Heart right ventricle (tissue), 16 donors: ENCODE data around the gene MGST3. TPM values are rescaled to one million over a fixed set of nuclear protein-coding genes. Genes with fewer than 3 reads are reported as not detected.
A peak's percentile ranks its signal among the peaks of the same experiment; 100 is the strongest.

Source experiments
- ATAC-seq, 8 donors: fragments of 200-7000 bp; cut with Tn5 transposase; one replicate each; pipeline ENCODE4 v1.9.1; 2020; ENCODE audit warnings: mild to moderate bottlenecking in 8 of 8, moderate library complexity in 8 of 8, moderate number of reproducible peaks in 1 of 8
- DNase-seq, 2 donors: peaks; one replicate each; pipeline ENCODE4 v3.0.0-alpha.2; 2020
- H3K27ac ChIP-seq, 10 donors: fragments of 200-600 bp; sonication (generic) in 2 of 10; one replicate each; pipeline versions ENCODE4 v1.5.0 to v1.8.0; 2020 to 2022; ENCODE audit warnings: mild to moderate bottlenecking in 3 of 10
- H3K27me3 ChIP-seq, 7 donors: fragments of 200-600 bp; one replicate each; pipeline ENCODE4 v1.8.0; 2021 to 2022; ENCODE audit warnings: mild to moderate bottlenecking in 2 of 7
- H3K36me3 ChIP-seq, 9 donors: fragments of 200-600 bp; sonication (generic) in 1 of 9; one replicate each; pipeline versions ENCODE4 v1.5.0 to v1.8.0; 2020 to 2022; ENCODE audit warnings: mild to moderate bottlenecking in 2 of 9
- H3K4me1 ChIP-seq, 9 donors: fragments of 200-600 bp; sonication (generic) in 1 of 9; one replicate each; pipeline versions ENCODE4 v1.5.0 to v1.8.0; 2020 to 2022; ENCODE audit warnings: mild to moderate bottlenecking in 4 of 9
- H3K4me3 ChIP-seq, 10 donors: fragments of 200-600 bp; sonication (generic) in 2 of 10; one replicate each; pipeline versions ENCODE4 v1.5.0 to v1.8.0; 2020 to 2022; ENCODE audit warnings: mild to moderate bottlenecking in 7 of 10, moderate library complexity in 2 of 10
- H3K9me3 ChIP-seq, 11 donors: fragments of 200-600 bp in 10 of 11; sonication (generic) in 2 of 11; one replicate each; pipeline versions ENCODE4 v1.5.0 to v1.8.0; 2013 to 2022; ENCODE audit warnings: mild to moderate bottlenecking in 2 of 11, control low read depth in 1 of 11, moderate library complexity in 1 of 11
- CTCF ChIP-seq, 9 donors: fragments of 200-600 bp; sonication (generic) in 2 of 9; IDR thresholded peaks; one replicate each; pipeline versions ENCODE4 v1.5.0 to v1.8.0; 2021 to 2022; ENCODE audit warnings: antibody characterized with exemption in 9 of 9, mild to moderate bottlenecking in 5 of 9, moderate library complexity in 1 of 9
- WGBS, 2 donors: extraction: QIAGEN DNeasy Blood & Tissue Kit; methylation state at CpG; one replicate each; pipeline ENCODE4 v1.1.7; 2013; ENCODE audit warnings: inconsistent platforms in 1 of 2; 5-methylcytosine and 5-hydroxymethylcytosine counted together
- intact Hi-C, 10 donors: fragments of 100-400 bp; cut with DNase I; formaldehyde crosslinking; loops; one replicate each; pipeline versions ENCODE4 v1.11.1 to v1.14.2; 2022
- polyA plus RNA-seq, 2 donors: library from polyadenylated mRNA; stranded (reverse); fragments of 200-250 nt; gene quantifications; one replicate each; pipeline ENCODE4 v1.2.3, GENCODE V29; 2013
- total RNA-seq, 10 donors: library from RNA; stranded (reverse); fragmentation: NEBNext Ultra II Directional in 3 of 10; extraction: Animal tissue kit (Norgen Biotek cat#: 25700) in 3 of 10; gene quantifications; one replicate each; pipeline versions ENCODE4 v1.2.1 to v1.2.4, GENCODE V29; 2021 to 2023
- donor health status: Arrhythmogenic right ventricular cardiomyopathy.
- donor health status: ischemic (EF 13 %, LVEDD 7.1; RV severe dilation, severe dysfunction).
- donor health status: healthy with polysubstance abuse.
- donor health status: DM: no; HTN: yes; CAD: no.
- donor health status: DM: no; HTN: no; CAD: no.
- donor health status: ischemic (EF 25% LVEDD 6.9; RV normal size, moderate dysfunction).
- donor health status: ischemic (EF 25% LVEDD 5.7; RV mildly dilated, moderate dysfunction).
- donor health status: healthy.
- donor health status: DM: yes; HTN: yes; CAD: no.
- donor health status: Ischemic cardiomyopathy.
- donor health status: ischemic (EF 35%, LVEDD 5.7; RV mildly dilated, moderate dysfunction).
- donor health status: nonischemic (EF 11% LVEDD 7.7; RV severe dilation, severe dysfunction).
- donor health status: DM: yes; HTN: yes; CAD: no.
- donor health status: PGD.
- donor health status: ischemic (EF 29% LVEDD 5.4; RV normal size, mild dysfunction).
- donor health status: nonischemic (EF 23%, LVEDD 6.1; RV moderate dilation, normal function).

The MGST3 gene
- total and polyA plus RNA-seq, 12 donors = 425 to 1,002 (median 838) TPM

- Histone ChIP-seq H3K27ac (no peak overlapping the region), H3K4me1 (peaks cover 0 to 33% (median 21%) of the 10 kb centered on the region in 9 donors), H3K27me3 (no peaks in the 10 kb centered on the region), H3K4me3 (no peak overlapping the region), H3K9me3 (no peaks in the 10 kb centered on the region), H3K36me3 (no peaks in the 10 kb centered on the region)
- TF ChIP-seq CTCF (IDR thresholded peaks at IDR 0.05) = no peak
- ATAC-seq (no peak), DNase-seq (no peak)
- WGBS, 2 donors = 54% methylated on average over 3 of the region's 3 CpGs
- intact Hi-C loops = loop anchor here in 1 of 10 donors (5.0 kb wide), 1 partner anchor 68 kb away; the partner anchor contains the start of gene ALDH9A1
Observed at GRCh38 chr1:165629151-165629550, 1.9 kb upstream of the MGST3 start.

GRCh38 chr1:165629848-165630628 lies 996 bp upstream of the MGST3 start:
- peak overlapping the region; percentile 66 to 96 (median 81) for H3K4me3 ChIP-seq
- WGBS, 2 donors = 6 to 7% methylated on average over 26 of the region's 26 CpGs
- peak in 3 of 8 donors; percentile 0 to 13 (median 3) for ATAC-seq

GRCh38 chr1:165631342-165632151 lies 513 bp downstream of the MGST3 start:
- intact Hi-C loops = loop anchor here in 4 of 10 donors (2.0 to 10.0 kb wide), 4 partner anchors 33 to 133 kb away; partner anchors contain the start of genes ALDH9A1 (in 4 of the 4) and TMCO1 (in 1 of the 4)

More at GRCh38 chr1:165629848-165630628, 996 bp upstream of the MGST3 start:
- Histone ChIP-seq H3K27ac (peak overlapping the region; percentile 87 to 97 (median 92)), H3K36me3 (peaks cover 0 to under 1% (median 0%) of the 10 kb centered on the region in 9 donors), H3K4me1 (peaks cover 0 to 39% (median 27%) of the 10 kb centered on the region in 9 donors), H3K9me3 (no peaks in the 10 kb centered on the region), H3K27me3 (no peaks in the 10 kb centered on the region)
- intact Hi-C loops = loop anchor here in 5 of 10 donors (2.0 to 10.0 kb wide), 4 partner anchors 31 to 135 kb away; partner anchors contain the start of genes ALDH9A1 (in 5 of the 5) and TMCO1 (in 1 of the 5)
- no peak for DNase-seq
- no peak for TF ChIP-seq CTCF (IDR thresholded peaks at IDR 0.05)

More at GRCh38 chr1:165631342-165632151, 513 bp downstream of the MGST3 start:
- Histone ChIP-seq H3K27me3 (no peaks in the 10 kb centered on the region), H3K9me3 (no peaks in the 10 kb centered on the region), H3K4me3 (peak overlapping the region; percentile 66 to 96 (median 81)), H3K36me3 (peaks cover 0 to 16% (median 0%) of the 10 kb centered on the region in 9 donors), H3K27ac (peak overlapping the region; percentile 87 to 97 (median 92)), H3K4me1 (peaks cover 0 to 55% (median 41%) of the 10 kb centered on the region in 9 donors)
- ATAC-seq (peak; percentile 17 to 66 (median 48)), DNase-seq (peak; percentile 40 to 42)
- no peak for TF ChIP-seq CTCF (IDR thresholded peaks at IDR 0.05)
- WGBS, 2 donors = 0 to 1% methylated on average over 31 of the region's 31 CpGs
